GM21717 (cell line): ENCODE measurements around the gene NCAPH2.
A peak's percentile ranks its signal among the peaks of the same experiment; 100 is the strongest.
"Not testable (repeated sequence)": the region's sequence is repeated elsewhere in the genome, so short reads cannot be mapped to it uniquely, and the experiment has no call there.

ENCODE experiments used
- ATAC-seq: cut with Tn5 transposase; IDR thresholded peaks from one replicate; pipeline ENCODE4 v1.9.1; 2021; ENCODE audit warnings: mild to moderate bottlenecking, moderate library complexity; ENCODE audit not compliant: unreplicated experiment

The NCAPH2 gene

GRCh38 chr22:50516891-50517290, 8.9 kb downstream of the NCAPH2 start:
- ATAC-seq, result no peak

- ATAC-seq, result no peak
These were observed 9.7 kb downstream of the NCAPH2 start for GRCh38 chr22:50517495-50518260.

- no peak for ATAC-seq
These were observed 10.6 kb downstream of the NCAPH2 start for GRCh38 chr22:50518606-50519005.

- ATAC-seq, result no peak
These were observed 11.1 kb downstream of the NCAPH2 start for GRCh38 chr22:50519151-50519550.

- not testable (repeated sequence) for ATAC-seq
These were observed 12.2 kb downstream of the NCAPH2 start for GRCh38 chr22:50520184-50520583.

GRCh38 chr22:50520826-50521453, 12.9 kb downstream of the NCAPH2 start:
- ATAC-seq, result no peak

- no peak for ATAC-seq
These were observed 13.7 kb downstream of the NCAPH2 start for GRCh38 chr22:50521710-50522109.

GRCh38 chr22:50522208-50522805, 14.3 kb downstream of the NCAPH2 start:
- no peak for ATAC-seq

- ATAC-seq, result no peak
These were observed 14.9 kb downstream of the NCAPH2 start for GRCh38 chr22:50522806-50523438.

GRCh38 chr22:50523458-50523805, 15.4 kb downstream of the NCAPH2 start:
- ATAC-seq, result no peak

GRCh38 chr22:50523806-50524675, 16.0 kb downstream of the NCAPH2 start:
- ATAC-seq, result no peak

GRCh38 chr22:50524676-50525103, 16.7 kb downstream of the NCAPH2 start:
- ATAC-seq, result no peak

- ATAC-seq, result peak; percentile 34
These were observed 17.3 kb downstream of the NCAPH2 start, which contains the start of gene SCO2 for GRCh38 chr22:50525104-50525857. TSS of gene SCO2 (minus strand) at chr22:50525598. CDS start at chr22:50524411, 1,187 bp downstream.

GRCh38 chr22:50525858-50526107, 17.8 kb downstream of the NCAPH2 start:
- no peak for ATAC-seq

- peak; percentile 21 for ATAC-seq
These were observed 18.2 kb downstream of the NCAPH2 start for GRCh38 chr22:50526108-50526833.

GRCh38 chr22:50526834-50527801, 19.1 kb downstream of the NCAPH2 start:
- ATAC-seq, result peak; percentile 1

- ATAC-seq, result no peak
These were observed 20.1 kb downstream of the NCAPH2 start for GRCh38 chr22:50527921-50528681.
